Embryonic facial prominence (tissue), 1 donor: ENCODE data around the gene WEE1.
"Not testable (repeated sequence)": the region's sequence is repeated elsewhere in the genome, so short reads cannot be mapped to it uniquely, and the experiment has no call there.

Experiments used
- DNase-seq: peaks from one replicate; pipeline ENCODE4 v3.0.0-alpha.2; 2016; ENCODE audit errors: extremely low spot score

WEE1 gene

DNA sequence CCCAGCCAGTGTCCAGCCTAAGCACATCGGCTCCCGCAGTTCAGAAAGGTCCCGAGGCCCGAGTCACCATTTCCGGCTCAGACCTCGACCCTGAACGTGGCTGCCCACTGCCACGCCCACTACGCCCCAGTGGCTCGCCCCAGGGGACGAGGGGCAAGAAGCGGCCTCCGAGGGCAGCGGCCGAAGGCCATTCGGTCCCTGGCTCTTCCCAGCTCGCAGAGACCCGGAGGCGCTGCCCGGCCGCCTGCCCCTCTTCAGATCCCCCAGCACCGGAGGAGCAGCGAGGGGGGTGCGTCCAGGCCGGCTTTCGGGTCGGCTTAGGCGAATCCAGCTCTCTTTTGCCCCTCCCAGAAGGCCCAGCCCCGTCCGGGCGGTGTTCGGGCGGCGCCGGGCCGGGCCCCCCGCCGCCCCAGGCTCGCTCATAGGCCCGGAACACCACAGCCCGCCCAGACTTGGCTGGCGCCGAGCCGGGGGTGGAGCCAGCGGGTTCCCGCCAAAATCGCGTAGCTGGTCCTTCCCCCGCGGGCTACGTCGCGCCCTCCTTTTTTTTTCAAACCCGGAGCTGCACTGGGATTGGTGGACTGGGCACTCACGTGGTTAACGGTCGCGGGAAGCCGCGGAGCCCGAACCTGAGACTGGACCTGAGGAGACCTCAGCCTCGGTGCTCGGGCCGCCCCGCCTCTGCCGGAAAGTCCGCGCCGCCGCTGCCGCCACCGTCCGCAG lies at the start of gene WEE1:
TSS of gene WEE1 (plus strand) at position 619 of the 723 bp plus-strand sequence. CDS start 264 bp downstream, outside the sequence.
- DNase-seq: peak; percentile 91

DNA sequence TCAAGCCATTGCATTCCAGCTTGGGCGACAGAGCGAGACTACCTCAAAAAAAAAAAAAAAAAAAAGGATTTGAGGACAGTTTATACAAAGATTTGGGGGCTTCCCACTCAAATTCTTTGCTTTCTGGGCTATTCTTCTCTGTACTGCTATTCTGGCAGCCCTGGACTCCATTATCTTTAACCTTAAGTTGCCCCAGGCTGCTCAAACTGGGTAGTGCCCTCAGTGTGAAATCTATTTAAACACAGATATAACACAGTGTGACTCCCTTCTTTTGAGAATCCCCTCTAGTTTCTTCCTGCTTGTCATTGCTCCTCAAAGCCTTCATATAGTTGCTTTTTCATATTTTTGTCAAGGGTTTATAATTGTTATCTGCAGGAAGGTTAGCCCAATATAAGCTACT lies 49.5 kb upstream of the WEE1 start:
- no peak for DNase-seq

DNA sequence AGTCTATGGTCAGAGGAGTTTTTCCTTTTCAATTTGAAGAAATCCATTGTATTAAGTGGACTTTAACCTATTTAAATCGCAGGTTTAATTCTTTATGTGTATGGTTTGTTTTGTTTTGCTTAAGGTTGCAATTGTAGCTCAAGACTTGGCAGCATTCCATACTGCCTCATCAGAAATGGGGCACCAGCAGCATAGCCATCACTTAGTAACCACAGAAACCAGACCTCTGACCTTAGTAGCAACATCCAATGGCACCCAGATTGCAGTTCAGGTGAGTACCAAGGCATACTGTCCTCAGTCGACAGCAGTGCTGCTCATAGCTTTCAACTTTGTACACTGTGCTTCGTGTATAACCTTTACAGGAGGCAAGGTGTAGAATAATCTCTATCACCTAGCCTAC lies 48.4 kb upstream of the WEE1 start:
- DNase-seq: no peak

DNA sequence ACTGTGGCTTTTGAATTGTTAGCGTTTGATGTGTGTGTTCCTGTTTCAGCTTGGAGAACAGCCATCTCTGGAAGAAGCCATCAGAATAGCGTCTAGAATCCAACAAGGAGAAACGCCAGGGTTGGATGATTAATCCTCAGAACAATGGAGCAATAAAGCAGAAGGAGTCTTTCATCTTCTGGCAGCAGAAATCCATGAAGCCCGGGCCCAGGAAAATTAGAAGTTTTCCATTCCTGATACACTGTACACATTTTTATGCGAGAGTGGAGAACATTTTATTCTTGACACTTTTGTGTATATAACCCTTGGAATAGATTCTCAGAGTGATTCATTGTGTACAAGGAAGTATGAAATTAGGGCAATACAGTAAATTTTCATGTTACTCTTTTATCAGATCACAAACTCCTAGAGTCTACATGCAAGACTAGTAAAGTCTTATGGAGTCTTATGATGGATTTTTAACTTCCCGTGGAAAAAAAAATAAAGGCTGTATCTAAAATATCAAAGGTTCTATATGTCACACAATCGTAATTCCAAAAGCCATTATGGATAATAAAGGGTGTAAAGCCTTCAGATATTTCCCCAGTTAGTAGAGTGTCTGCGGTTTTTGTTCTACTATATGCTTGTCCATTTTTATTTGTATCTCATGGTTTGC lies 45.9 kb upstream of the WEE1 start:
- DNase-seq: no peak

DNA sequence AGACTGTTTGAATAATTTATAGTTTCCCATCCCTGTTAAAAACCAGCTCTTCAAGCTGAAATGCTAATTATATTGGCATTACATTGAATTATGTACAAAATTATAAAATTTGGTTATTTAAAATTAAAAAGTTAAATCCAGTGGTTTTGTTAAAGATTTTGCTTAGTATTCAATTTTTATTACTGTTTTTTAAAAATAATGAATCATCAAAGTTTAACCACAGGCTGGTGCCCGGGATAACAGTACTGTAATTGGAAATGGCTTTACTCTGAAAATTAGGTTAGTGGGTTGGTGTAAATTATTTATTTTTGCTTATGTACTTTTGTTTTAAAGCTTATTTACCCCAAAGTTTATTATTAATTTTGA lies 45.4 kb upstream of the WEE1 start:
- DNase-seq: no peak

DNA sequence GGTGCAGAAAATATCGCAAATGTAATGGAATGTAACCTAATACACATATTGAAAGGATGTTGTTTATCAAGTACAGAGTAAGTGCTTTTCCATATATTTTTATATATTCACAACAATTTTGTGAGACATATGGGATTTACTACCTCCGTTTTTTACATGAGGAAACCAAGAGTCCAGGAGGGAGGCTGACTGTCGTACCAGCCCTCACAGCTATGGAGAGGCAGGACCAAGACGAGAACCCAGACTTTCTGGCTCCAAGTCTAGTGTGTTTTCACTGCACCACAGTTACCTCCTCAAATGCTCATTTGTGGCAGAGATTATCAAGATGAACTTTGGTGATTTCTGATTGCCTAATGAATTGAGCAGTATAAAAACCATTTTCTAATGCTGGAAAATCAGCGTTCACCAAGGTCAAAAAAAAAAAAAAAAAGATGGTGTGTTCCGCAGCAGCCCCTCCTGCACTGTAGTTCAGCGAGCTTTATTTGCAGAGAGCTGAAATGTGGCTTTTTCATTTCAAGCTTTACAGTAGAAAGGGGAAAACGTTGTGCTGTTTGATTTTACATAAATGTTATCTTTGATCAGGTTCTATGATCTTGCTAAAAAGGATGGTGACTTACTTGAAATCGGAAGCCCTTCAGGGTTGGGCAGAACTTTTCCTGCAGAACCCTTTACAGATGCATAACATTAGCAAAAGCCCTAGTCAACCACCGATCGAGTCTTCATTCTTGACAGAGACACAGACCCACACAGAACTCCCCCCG lies 44.7 kb upstream of the WEE1 start:
- DNase-seq: no peak

DNA sequence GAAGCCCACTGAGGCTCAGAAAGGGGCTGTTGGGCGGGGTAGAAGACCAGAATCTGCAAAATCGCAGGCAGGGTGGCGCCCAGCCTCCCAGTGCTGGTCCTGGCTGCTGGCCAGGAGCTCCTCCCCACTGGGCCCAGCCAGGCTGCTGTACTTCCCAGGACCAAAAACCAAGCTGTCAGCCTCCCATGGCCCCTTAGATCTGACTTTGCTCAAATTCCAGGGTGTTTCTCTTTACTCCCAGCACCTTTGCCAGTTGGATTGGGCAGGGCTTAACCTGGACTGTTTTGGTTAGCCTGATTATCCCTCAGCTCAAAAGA lies 44.2 kb upstream of the WEE1 start:
- DNase-seq: no peak

DNA sequence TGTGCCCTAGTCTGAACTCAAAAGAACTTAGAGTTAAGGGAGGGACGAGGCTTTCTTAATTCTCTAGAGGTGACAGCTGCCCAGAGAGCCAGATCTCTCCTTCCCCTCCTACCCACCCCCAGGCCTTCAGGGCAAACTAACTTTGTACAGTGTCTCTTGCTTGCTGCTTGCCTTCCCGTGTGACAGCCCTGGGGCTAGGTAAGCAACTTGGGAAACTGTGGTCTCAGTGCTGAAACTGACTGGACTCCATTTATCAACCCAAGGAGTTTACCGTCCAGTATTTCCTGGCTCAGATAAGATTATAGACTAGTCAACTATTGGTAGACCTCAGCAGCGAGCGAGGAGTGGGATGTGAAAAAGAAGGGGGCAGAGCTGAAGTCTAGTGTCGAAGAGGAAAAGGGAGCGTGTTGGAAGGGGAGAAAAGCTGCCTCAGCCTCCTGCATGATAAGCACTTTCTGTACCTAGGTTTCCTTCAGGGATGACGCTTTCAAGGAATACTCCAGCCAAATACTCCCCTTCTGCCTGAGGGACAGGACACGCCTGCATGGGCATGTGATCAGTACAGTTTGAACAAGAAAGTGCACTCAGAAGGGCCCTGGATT lies 43.3 kb upstream of the WEE1 start:
- DNase-seq: no peak

DNA sequence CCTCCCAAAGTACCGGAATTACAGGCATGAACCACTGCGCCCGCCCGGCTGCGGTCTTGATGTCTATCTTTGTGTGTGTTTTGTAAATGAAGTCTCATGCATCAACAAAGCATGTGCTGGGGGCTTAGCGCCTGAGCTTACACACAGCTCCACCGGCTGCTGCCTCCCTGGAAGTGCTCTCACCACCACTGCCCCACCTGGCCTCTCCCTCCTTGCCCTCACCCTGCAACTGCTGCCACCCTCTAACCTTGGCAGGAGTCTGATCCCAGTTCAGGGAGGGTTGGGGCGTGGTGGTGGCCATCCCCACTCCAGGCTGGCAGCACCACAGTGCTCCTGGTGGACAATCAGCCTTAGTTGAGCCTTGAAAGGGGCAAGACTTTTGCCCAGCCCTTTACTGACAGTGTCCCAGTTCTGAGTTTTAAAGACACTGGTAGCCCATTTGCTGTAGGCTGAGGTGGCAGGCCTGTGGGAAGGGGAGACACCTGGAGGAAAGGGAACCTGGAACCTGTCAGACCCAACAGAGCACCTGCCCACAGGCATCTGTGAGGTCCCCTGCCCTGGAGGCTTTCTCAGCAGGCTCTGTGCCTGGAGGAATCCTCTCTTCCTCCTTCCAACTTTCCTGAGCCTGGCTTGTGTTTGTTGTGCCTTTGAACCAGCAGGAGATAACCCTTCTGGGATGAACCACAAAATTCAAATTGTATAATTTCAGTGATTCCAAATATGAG lies 42.4 kb upstream of the WEE1 start:
- DNase-seq: no peak

DNA sequence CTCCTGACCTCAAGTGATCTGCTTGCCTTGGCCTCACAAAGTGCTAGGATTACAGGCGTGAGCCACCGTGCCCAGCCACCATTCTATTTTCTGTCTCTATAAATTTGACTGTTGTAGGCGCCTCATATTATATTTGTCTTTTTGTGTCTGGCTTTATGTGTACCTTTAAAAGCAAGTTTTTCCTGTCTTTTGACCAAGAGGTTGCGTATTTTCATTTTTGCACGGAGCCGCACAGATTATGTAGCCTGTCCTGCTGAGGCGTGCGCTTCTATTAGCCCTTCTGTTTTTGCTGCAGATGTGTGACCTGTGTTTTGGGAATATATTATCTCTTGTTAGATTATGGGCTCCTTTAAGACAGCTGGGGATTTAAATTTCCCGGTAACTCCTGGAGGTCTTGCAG lies 40.4 kb upstream of the WEE1 start:
- DNase-seq: no peak

DNA sequence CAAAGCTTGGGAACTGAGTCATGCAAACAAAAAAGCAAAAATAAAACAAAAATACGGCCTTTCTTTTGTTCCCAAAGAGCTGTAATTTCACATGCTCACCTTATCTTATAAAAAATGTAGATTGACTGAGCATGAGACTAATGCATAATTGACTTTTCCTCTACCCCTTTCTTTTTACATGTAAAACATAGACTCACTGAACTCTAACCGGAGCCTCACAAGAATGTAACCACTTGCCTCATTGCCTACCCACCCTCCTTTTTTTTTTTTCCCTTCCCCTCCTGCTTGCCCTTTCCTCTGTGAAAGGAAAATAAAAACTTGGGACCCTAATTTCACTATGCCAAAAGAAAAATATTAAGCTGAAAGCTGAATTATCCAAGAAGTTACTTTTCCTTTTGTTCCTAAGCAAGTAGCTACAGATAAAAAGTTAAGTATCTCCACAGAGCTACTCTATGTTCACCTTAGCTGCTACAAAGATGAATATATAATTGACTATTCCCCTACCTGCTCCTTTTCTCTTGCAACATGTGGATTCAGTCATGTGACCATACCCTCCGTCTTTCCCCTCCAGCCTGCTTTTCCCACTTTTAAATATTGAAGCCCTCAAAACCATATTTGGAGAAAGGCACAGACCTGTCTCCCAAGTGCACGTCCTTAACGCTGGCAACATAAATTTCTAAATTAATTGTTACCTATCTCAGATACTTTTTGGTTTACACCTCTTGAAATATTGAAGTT lies 39.6 kb upstream of the WEE1 start:
- DNase-seq: no peak

DNA sequence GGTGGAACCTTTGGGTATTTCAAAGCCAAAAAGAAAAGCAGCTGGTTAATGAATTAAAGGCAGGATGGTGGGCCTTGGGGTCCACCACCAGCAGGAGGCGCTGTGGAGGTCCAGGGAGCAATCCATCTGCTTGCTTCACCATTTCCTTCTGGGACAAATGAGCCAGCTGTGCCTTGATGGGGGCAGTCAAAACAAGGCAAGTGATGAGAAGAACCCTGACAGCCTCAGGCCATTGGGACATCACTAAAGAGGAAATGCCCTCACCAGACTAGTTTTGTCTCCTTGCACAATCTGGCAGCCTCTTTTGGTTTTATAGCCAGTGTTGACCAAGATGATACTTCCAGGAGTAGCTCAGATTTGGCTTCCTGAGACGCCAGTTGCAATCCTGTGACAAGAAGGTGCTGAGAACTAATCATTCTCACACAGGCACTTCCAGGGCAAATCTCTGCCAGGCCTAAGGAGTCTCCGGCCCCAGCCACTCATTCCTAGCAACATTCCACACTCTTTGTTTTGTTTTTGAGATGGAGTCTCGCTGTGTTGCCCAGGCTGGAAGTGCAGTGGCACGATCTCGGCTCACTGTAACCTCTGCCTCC lies 38.2 kb upstream of the WEE1 start:
- DNase-seq: no peak

DNA sequence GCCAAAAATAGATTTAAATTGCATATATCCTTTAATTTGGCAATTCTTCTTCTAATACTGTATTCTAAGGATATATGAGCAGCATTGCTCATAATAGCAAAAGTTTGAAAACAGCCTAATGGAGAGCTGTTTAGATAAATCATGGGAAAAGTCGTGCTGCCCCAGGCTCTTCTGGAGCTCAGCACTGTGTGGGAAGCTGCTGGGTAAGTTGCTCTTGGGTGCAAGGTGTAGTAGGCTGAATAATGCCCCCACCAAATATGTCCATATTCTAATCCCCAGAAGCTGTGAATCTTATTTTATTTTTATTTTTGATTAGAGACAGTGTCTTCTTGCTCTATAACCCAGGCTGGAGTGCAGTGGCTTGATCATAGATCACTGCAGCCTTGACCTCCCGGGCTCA lies 34.9 kb upstream of the WEE1 start:
- no peak for DNase-seq

DNA sequence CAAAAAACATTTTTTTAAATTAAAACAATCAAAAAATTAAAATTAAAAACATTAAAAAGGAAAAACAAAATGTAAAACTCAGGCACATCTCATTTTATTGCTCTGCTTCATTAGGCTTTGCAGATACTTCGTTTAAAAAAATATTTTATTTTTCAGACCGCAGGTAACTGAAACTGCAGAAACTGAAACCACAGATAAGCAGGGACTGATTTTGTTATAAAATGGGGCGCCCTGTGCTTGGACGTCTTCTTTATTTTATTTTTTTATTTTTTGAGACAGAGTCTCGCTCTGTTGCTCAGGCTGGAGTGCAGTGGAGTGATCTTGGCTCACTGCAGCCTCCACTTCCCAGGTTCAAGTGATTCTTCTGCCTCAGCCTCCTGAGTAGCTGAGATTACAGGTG lies 24.3 kb upstream of the WEE1 start:
- not testable (repeated sequence) for DNase-seq

DNA sequence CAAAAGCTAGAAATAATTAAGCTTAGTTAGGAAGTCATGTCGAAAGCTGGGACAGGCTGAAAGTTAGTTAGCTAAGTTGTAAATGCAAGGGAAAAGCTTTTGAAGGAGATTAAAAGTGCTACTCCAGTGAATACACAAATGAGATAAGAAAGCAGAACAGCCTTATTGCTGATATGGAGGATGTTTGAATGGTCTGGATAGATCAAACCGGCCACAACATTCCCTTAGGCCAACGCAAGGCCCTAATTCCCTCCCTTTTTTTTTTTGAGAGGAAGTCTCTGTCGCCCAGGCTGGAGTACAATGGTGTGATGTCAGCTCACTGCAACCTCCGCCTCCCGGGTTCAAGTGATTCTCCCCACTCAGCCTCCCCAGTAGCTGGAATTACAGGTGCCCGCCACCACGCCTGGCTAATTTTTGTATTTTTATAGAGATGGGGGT lies 23.3 kb upstream of the WEE1 start:
- no peak for DNase-seq

DNA sequence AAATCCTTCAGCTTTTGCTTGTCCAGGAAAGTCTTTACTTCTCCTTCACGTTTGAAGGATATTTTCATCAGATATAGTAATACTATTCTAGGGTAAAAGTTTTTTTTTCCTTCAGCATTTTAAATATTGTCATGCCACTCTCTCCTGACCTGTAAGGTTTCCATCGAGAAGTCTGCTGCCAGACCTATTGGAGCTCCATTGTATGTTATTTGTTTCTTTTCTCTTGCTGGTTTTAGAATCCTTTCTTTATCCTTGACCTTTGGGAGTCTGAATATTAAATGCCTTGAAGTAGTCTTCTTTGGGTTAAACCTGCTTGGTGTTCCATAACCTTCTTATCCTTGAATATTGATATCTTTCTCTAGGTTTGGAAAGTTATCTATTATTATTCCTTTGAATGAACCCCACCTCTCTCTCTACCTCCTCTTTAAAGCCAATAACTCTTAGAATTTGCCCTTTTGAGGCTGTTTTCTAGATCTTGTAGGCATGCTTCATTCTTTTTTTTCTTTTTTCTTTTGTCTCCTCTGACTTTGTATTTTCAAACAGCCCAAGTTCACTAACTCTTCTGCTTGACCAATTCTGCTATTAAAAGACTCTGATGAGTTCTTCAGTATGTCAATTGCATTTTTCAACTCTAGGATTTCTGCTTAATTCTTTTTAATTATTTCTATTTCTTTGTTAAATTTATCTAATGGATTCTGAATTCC lies 12.0 kb upstream of the WEE1 start:
- no peak for DNase-seq

DNA sequence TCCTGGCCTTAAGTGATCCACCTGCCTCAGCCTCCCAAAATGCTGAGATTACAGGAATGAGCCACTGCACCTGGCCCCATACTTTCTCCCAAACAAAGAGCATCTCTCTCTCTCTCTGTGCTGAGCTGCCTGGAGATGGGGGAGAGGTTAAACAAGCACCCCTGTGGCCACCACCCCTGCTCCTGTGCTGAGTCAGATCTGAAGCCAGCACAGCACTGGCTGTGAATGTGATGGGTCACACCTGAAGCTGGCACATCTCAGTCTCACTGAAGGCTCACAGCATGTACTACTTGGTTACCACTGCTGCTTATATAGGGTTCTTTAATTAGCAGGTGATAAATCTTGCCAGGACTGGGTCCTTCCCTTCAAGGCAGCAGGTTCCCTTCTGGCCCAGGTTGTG lies 10.8 kb upstream of the WEE1 start:
- DNase-seq: no peak

DNA sequence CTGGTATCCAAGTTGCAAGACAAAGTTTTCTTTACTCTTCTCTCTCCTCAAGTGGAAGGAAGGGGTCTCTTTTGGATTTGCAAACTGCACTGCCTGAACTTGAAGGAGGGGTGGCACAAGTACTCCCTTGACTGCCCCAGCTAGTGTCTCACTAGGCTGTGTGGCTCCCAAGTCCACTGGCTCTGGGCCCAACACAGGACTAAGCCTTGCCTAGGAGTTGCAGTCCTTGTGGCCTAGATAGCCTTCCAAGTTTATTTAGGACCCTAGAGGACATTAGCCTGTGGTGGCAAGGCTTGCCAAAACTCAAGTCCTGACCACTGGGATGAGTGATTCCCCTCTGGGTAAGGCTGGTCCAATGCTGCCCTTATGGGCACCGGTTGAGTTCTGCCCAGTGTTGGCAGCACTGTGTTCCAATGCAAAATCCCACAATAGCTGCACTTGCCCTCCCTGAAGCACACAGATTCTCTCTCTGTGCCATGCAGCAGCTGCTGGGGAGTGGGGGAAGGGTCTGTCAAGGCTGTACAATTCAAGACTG lies 10.2 kb upstream of the WEE1 start:
- DNase-seq: no peak

DNA sequence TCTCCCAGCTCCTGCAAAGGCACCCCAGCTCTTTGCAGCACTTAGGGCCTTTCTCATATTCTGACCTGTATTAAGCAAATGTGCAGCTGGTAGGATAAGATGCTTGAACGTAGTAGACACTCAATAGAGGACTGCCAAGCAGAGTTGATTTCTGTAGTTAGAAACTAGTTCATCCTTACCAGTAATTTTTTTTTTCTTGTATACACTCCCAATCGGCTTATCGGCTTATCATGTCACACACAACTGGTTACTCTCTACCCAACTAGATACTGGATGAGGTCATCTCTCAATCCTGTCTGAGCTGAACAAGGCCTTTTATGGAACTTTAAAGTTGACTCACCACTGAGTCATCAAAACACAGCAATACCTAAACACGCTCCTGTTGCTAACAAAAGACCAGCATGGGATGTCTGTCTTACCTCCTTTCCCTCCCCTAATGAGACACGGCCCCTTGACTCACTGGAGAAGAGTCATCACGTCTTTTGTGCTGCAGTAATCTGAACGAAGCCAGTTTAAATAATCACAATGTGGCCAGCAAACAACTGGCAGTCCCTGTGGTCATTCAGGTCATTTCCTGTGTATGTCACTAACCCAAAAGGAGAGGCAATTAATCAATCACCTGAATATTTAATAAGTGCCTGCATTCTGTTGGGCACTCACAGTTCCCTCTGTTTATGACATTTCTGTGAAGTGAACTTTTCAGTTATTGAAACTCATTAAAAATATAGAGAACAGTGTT lies 7.5 kb upstream of the WEE1 start:
- peak; percentile 55 for DNase-seq
